Keratinocyte (primary cell): ENCODE data around the gene LRRC3C.

Experiments
- CTCF ChIP-seq, 3 experiments: IDR thresholded peaks in 1 of 3; conservative IDR thresholded peaks in 1 of 3; optimal IDR thresholded peaks in 1 of 3; 2 replicates in 2 of 3; 3 replicates in 1 of 3; pipeline versions ENCODE3 to v1.5.1; 2011; ENCODE audit warnings: low read length in 3 of 3, mild to moderate bottlenecking in 3 of 3, moderate library complexity in 2 of 3, control low read depth in 1 of 3, inconsistent platforms in 1 of 3; ENCODE audit not compliant: insufficient read depth in 2 of 3; ENCODE audit errors: extremely low read depth in 1 of 3
- EZH2 ChIP-seq: IDR thresholded peaks from one replicate; pipeline ENCODE4 v1.6.1; 2012; ENCODE audit warnings: inconsistent platforms, mild to moderate bottlenecking, low read length, moderate library complexity

GRCh38 chr17:39950871-39951348, 23.4 kb downstream of the LRRC3C start:
- TF ChIP-seq EZH2, result no peak
- TF ChIP-seq CTCF (optimal IDR thresholded peaks at IDR 0.05 in 1 of 3, IDR thresholded peaks at IDR 0.05 in 1 of 3, conservative IDR thresholded peaks at IDR 0.05 in 1 of 3; ENCODE audit: extremely low read depth in 1 of 3, insufficient read depth in 2 of 3, low read length in 3 of 3), result no peak
